Measurements from ENCODE around the gene COBL.

The COBL gene

GRCh38 chr7:51223505-51223904, 93.1 kb downstream of the COBL start:
- Mint-ChIP-seq H3K27me3 (ENCODE audit: low read depth) (no peaks in the 10 kb centered on the region), H3K4me1 (peaks cover 2% of the 10 kb centered on the region), H3K36me3 (ENCODE audit: low read depth) (no peaks in the 10 kb centered on the region), H3K4me3 (no peak overlapping the region), H3K9me3 (no peaks in the 10 kb centered on the region), H3K27ac (no peak overlapping the region)
- TF ChIP-seq CTCF (IDR thresholded peaks at IDR 0.05; ENCODE audit: unreplicated experiment in 3 of 3) = no peak

- Mint-ChIP-seq H3K36me3 (ENCODE audit: low read depth) (no peaks in the 10 kb centered on the region), H3K4me1 (no peaks in the 10 kb centered on the region), H3K27me3 (ENCODE audit: low read depth) (no peaks in the 10 kb centered on the region), H3K9me3 (no peaks in the 10 kb centered on the region), H3K4me3 (no peak overlapping the region), H3K27ac (no peak overlapping the region)
- no peak for TF ChIP-seq CTCF (IDR thresholded peaks at IDR 0.05; ENCODE audit: unreplicated experiment in 3 of 3)
Observed at GRCh38 chr7:51222916-51223315, 93.7 kb downstream of the COBL start.

- H3K36me3 Mint-ChIP-seq (ENCODE audit: low read depth) = no peaks in the 10 kb centered on the region
Observed at GRCh38 chr7:51220226-51220625, 96.4 kb downstream of the COBL start.

GRCh38 chr7:51219261-51219988, 97.2 kb downstream of the COBL start:
- H3K36me3 Mint-ChIP-seq (ENCODE audit: low read depth) = no peaks in the 10 kb centered on the region
- peaks cover 8% of the 10 kb centered on the region for H3K4me1 Mint-ChIP-seq
- no peak overlapping the region for H3K27ac Mint-ChIP-seq
- H3K4me3 Mint-ChIP-seq = no peak overlapping the region
- no peak for TF ChIP-seq CTCF (IDR thresholded peaks at IDR 0.05; ENCODE audit: unreplicated experiment in 3 of 3)
- H3K9me3 Mint-ChIP-seq = no peaks in the 10 kb centered on the region
- no peaks in the 10 kb centered on the region for H3K27me3 Mint-ChIP-seq (ENCODE audit: low read depth)

More at GRCh38 chr7:51220226-51220625, 96.4 kb downstream of the COBL start:
- H3K27me3 Mint-ChIP-seq (ENCODE audit: low read depth) = no peaks in the 10 kb centered on the region
- H3K4me3 Mint-ChIP-seq = no peak overlapping the region
- H3K9me3 Mint-ChIP-seq = no peaks in the 10 kb centered on the region
- peaks cover 8% of the 10 kb centered on the region for H3K4me1 Mint-ChIP-seq
- no peak overlapping the region for H3K27ac Mint-ChIP-seq
- no peak for TF ChIP-seq CTCF (IDR thresholded peaks at IDR 0.05; ENCODE audit: unreplicated experiment in 3 of 3)

GRCh38 chr7:51217804-51218203, 98.8 kb downstream of the COBL start:
- no peaks in the 10 kb centered on the region for H3K27me3 Mint-ChIP-seq (ENCODE audit: low read depth)
- TF ChIP-seq CTCF (IDR thresholded peaks at IDR 0.05; ENCODE audit: unreplicated experiment in 3 of 3) = no peak
- no peaks in the 10 kb centered on the region for H3K9me3 Mint-ChIP-seq
- no peak overlapping the region for H3K4me3 Mint-ChIP-seq
- H3K4me1 Mint-ChIP-seq = peaks cover 8% of the 10 kb centered on the region
- H3K36me3 Mint-ChIP-seq (ENCODE audit: low read depth) = no peaks in the 10 kb centered on the region
- H3K27ac Mint-ChIP-seq = no peak overlapping the region

- Mint-ChIP-seq H3K36me3 (ENCODE audit: low read depth) (no peaks in the 10 kb centered on the region), H3K4me3 (no peak overlapping the region), H3K27ac (no peak overlapping the region), H3K9me3 (peaks cover 2% of the 10 kb centered on the region), H3K27me3 (ENCODE audit: low read depth) (no peaks in the 10 kb centered on the region), H3K4me1 (peaks cover 8% of the 10 kb centered on the region)
- TF ChIP-seq CTCF (IDR thresholded peaks at IDR 0.05; ENCODE audit: unreplicated experiment in 3 of 3) = no peak
Observed at GRCh38 chr7:51214098-51214497, 102.5 kb downstream of the COBL start.
